ENCODE measurements around the gene FXYD5.

FXYD5 gene, protein sequence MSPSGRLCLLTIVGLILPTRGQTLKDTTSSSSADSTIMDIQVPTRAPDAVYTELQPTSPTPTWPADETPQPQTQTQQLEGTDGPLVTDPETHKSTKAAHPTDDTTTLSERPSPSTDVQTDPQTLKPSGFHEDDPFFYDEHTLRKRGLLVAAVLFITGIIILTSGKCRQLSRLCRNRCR

GRCh38 chr19:35154525-35155406 lies at the start of gene FXYD5:
TSS of gene FXYD5 (plus strand) at chr19:35154735. CDS start at chr19:35155551, 816 bp downstream.
- peak; percentile 74 for DNase-seq (ENCODE audit: low read depth)

DNA sequence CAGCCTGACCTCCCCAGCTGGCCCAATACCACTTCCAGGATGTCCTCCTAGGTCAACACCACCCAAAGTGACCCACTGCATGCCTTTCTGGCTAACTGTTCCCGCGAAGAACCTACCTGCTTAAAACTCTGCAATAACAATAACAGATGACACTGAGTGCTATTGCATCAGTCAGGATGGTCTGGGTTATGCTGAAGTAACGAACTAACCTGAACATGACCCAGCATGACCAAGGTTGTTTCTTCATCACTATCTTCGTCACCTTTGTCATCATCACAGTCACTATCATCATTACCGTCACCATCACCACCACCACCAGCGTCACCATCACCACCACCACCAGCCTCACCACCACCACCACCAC lies 49.5 kb upstream of the FXYD5 start:
- DNase-seq (ENCODE audit: low read depth) = no peak

DNA sequence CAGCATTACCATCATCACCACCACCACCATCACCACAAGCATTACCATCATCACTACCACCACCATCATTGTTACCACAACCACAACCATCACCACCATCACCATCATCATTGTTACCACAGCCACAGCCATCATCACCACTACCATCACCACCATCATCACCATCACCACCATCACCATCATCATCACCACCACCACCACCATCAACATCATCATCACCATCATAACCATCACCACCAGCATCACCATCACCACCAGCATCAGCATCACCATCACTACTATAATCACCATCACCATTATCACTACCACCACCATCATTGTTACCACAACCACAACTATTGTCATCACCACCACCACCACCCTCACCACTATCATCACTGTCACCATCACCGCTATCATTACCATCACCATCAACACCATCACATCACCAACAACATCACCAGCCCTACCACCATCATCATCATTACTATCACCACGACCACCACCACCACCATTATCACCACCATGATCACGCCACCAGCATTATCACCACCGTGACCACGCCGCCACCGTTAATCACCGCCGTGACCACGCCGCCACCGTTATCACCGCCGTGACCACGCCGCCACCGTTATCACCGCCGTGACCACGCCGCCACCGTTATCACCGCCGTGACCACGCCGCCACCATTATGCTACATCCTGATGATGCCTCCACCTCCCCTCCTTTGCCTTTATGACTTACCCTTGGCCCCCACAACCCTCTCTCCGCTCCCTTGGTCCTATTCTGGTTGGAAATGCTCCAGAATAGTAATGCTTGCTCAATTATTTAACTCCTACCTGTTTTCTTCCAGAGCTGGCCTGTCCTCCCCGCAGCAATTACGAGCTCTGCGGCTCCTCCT lies 48.9 kb upstream of the FXYD5 start:
- DNase-seq (ENCODE audit: low read depth) = no peak

DNA sequence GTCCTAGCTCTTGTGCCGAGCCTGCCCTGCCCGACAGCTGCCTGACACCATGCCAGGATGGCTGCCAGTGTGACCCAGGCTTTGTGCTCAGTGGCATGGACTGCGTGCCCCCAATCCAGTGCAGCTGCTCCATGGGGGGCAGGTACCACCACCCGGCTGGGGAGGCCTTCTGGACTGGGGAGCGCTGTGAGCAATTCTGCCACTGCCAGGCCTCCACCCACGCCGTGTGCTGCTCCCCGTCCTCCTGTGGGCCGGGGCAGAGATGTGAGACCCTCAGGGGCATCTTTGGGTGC lies 48.3 kb upstream of the FXYD5 start:
- DNase-seq (ENCODE audit: low read depth) = no peak

DNA sequence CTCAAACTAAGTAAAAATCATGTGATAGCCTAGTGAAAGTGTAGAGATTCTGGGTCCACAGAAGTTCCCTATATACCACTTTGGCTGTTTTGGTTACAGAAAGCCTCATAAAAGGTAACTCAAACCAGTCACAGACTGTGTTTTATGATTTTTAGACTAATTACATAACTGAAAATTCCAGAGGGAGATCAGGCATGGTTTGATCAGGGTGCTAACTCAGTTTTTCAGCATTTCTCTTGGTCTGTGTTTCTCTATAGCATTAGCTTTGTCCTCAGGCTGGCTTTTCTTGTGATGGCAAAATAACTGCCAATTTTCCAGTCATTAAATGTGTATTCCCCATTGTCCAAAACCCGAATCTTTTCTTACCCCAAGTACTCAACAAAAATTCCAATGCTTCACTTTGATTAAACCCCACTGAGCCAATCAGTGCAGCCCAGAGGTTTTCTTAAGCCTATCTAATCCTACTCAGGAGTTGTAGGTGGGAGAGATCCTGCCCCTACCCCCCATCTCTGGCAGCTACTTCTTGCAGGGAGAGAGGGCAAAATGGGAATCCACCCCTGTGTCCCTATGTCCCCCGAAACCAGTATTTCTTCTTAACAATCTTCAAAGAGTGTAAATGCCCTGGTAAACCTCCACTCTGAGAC lies 47.5 kb upstream of the FXYD5 start:
- no peak for DNase-seq (ENCODE audit: low read depth)

- DNase-seq (ENCODE audit: low read depth) = no peak
Observed at GRCh38 chr19:35107545-35107944, 47.0 kb upstream of the FXYD5 start.

DNA sequence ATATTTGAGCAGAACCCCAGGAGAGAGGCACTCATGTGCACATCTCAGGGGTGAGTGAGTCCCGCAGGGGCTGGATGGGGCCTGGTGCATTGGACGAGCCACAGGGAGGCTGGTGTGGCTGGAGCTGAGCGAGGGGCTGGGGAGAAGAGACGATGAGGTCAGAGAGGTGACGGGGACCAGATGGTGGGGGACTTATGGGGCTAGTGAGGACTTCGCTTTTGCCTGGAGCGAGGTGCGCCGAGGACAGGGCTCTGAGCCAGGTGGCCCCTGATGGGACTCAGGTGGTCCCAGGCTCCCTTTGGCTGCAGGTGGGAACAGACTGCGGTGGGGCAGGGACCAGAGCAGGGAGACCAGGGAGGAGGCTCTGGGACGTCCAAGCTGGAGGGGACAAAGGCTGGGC lies 45.8 kb upstream of the FXYD5 start:
- no peak for DNase-seq (ENCODE audit: low read depth)

GRCh38 chr19:35109395-35110112 lies 45.0 kb upstream of the FXYD5 start:
- no peak for DNase-seq (ENCODE audit: low read depth)

GRCh38 chr19:35110974-35111373 lies 43.6 kb upstream of the FXYD5 start:
- no peak for DNase-seq (ENCODE audit: low read depth)

GRCh38 chr19:35112995-35113688 lies 41.4 kb upstream of the FXYD5 start:
- no peak for DNase-seq (ENCODE audit: low read depth)

- peak; percentile 38 for DNase-seq (ENCODE audit: low read depth)
Observed at GRCh38 chr19:35114353-35115176, 40.0 kb upstream of the FXYD5 start.

DNA sequence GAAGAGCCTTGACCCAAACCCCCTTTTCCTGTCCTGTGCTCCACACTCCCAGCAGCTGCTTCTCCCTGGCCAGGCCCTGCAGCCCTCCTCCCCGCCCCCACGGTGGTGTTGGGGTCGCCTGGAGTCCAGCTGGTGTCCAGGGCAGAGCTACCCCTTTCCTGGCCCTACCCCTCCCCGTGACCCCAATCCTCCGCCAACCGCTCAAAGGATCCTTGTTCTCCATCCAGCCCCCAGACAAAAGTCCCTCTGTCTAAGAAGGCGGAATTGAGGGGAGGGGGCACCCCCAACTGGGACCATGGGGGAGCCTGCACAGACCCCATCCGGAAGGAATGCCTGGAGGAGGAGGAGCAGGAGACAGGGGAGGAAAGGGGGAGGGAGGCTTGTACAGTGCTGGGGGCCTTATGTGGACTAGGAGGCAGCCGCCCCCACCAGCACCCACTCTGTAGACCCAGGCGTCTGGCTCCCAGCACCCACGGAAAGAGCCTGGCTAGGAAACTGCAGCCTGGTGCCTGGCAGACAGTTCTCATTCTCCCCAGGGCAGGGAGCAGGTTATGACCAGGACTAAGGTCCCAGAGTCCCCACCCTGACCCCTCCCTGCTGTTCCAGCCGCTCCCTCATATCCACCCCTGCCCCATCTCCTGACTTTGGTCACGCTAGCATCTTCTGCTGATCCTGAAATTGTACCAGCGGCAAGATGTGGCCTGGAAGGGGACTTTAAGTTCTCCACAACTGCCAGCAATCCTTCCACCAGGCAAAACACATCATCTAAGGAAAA lies 39.2 kb upstream of the FXYD5 start, which contains the start of gene FXYD3:
Gene FXYD3, plus strand, starts transcription at position 647 of the 775 bp plus-strand sequence. CDS start 3,554 bp downstream, outside the sequence.
- no peak for DNase-seq (ENCODE audit: low read depth)

DNA sequence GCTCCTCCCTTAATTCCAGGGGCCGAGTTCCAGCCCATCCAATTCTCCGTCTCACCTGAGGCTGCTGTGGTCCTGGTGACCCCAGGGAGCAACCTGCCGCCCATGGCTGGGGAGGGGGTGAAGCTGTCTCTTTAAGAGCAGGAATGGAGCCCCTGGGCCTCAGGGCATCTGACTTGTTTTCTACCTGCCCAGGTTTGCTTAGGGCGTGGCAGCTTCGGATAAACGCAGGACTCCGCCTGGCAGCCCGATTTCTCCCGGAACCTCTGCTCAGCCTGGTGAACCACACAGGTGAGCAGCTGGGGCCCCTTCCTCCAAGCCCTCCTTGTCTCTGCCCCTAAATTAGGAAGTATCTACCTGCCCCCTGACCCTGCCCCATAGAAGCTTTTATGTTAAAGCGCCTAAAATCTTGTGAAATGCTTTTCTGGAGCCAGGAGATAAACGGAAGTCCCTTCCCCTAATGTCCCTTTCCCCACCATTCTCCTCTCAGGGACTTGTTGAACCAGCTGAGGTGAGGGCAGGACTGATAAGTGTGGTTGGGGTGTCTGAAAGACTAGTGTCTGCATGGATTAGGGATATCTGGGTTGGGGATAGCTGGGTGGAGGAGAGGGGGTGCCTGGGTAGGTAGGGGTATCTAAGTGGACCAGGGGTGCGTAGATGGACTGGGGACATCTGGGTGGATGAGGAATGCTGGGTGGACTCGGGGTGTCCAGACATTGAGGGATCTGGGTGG lies 38.3 kb upstream of the FXYD5 start:
- no peak for DNase-seq (ENCODE audit: low read depth)

- no peak for DNase-seq (ENCODE audit: low read depth)
Observed at GRCh38 chr19:35117116-35117515, 37.4 kb upstream of the FXYD5 start.

DNA sequence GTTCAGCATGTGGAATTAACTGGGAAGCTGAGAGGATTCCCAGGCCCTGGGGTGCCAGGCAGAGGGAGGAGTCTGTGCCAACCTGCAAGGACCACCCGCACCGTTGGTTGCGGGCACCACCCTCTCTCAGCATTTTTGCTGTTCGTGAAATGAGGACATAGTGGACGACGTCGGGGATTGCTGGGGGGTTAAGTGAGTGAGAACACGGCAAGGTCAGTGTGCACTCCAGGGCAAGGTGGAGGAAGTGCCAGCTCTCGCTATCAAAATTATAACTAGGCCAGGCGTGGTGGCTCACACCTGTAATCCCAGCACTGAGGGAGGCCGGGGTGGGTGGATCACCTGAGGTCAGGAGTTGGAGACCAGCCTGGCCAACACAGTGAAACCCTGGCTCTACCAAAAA lies 36.7 kb upstream of the FXYD5 start:
- DNase-seq (ENCODE audit: low read depth) = no peak

- DNase-seq (ENCODE audit: low read depth) = no peak
Observed at GRCh38 chr19:35118268-35119020, 36.1 kb upstream of the FXYD5 start.

GRCh38 chr19:35119091-35119490 lies 35.4 kb upstream of the FXYD5 start:
- no peak for DNase-seq (ENCODE audit: low read depth)
